BE2C (cell line): Measurements from ENCODE around the gene DSTN.
A peak's percentile ranks its signal among the peaks of the same experiment; 100 is the strongest.

Source experiments
- DNase-seq: peaks from one replicate; pipeline ENCODE4 v3.0.0-alpha.2; 2020
- H3K27me3 ChIP-seq: fragments of 250-450 bp; sonication (Bioruptor Pico); 2 replicates; pipeline ENCODE4 v1.5.1; 2020; ENCODE audit warnings: mild to moderate bottlenecking
- H3K36me3 ChIP-seq: fragments of 250-450 bp; sonication (Bioruptor Pico); 2 replicates; pipeline ENCODE4 v1.5.1; 2020; ENCODE audit warnings: mild to moderate bottlenecking
- H3K4me1 ChIP-seq: fragments of 250-450 bp; sonication (Bioruptor Pico); 2 replicates; pipeline ENCODE4 v1.5.1; 2020
- H3K4me3 ChIP-seq: 2 replicates; pipeline ENCODE4 v1.5.1; 2011; ENCODE audit warnings: low read depth, low read length
- H3K9me3 ChIP-seq: fragments of 250-450 bp; sonication (Bioruptor Pico); 2 replicates; pipeline ENCODE4 v1.5.1; 2020
- CTCF ChIP-seq: IDR thresholded peaks from 2 replicates; pipeline ENCODE4 v1.5.1; 2012; ENCODE audit warnings: mild to moderate bottlenecking, low read depth, low read length

The DSTN gene

GRCh38 chr20:17608701-17609497 lies 39.0 kb downstream of the DSTN start:
- no peak overlapping the region for H3K4me3 ChIP-seq
- no peaks in the 10 kb centered on the region for H3K27me3 ChIP-seq
- no peak for TF ChIP-seq CTCF
- no peaks in the 10 kb centered on the region for H3K9me3 ChIP-seq
- peaks cover 19% of the 10 kb centered on the region for H3K36me3 ChIP-seq
- no peak for DNase-seq
- H3K4me1 ChIP-seq, result no peaks in the 10 kb centered on the region

GRCh38 chr20:17609811-17610377 lies 40.0 kb downstream of the DSTN start:
- TF ChIP-seq CTCF, result no peak
- Histone ChIP-seq H3K9me3 (no peaks in the 10 kb centered on the region), H3K36me3 (peaks cover 12% of the 10 kb centered on the region), H3K4me3 (no peak overlapping the region), H3K27me3 (no peaks in the 10 kb centered on the region), H3K4me1 (0 out of 2 replicates have a peak, but pooled peaks cover 3% of the 10 kb centered on the region)
- no peak for DNase-seq

GRCh38 chr20:17610566-17611289 lies 40.9 kb downstream of the DSTN start:
- Histone ChIP-seq H3K4me1 (0 out of 2 replicates have a peak, but pooled peaks cover 3% of the 10 kb centered on the region), H3K27me3 (no peaks in the 10 kb centered on the region), H3K4me3 (no peak overlapping the region), H3K36me3 (peaks cover 8% of the 10 kb centered on the region), H3K9me3 (no peaks in the 10 kb centered on the region)
- no peak for TF ChIP-seq CTCF
- DNase-seq, result no peak

GRCh38 chr20:17611290-17611539 lies 41.3 kb downstream of the DSTN start:
- H3K4me1 ChIP-seq, result 0 out of 2 replicates have a peak, but pooled peaks cover 3% of the 10 kb centered on the region

GRCh38 chr20:17611540-17612286 lies 41.8 kb downstream of the DSTN start:
- no peaks in the 10 kb centered on the region for H3K9me3 ChIP-seq
- TF ChIP-seq CTCF, result peak; percentile 28
- DNase-seq, result no peak
- no peaks in the 10 kb centered on the region for H3K27me3 ChIP-seq
- no peak overlapping the region for H3K4me3 ChIP-seq
- 0 out of 2 replicates have a peak, but pooled peaks cover 3% of the 10 kb centered on the region for H3K4me1 ChIP-seq
- H3K36me3 ChIP-seq, result peaks cover 8% of the 10 kb centered on the region

More at GRCh38 chr20:17611290-17611539, 41.3 kb downstream of the DSTN start:
- H3K9me3 ChIP-seq, result no peaks in the 10 kb centered on the region
- no peak for DNase-seq
- peaks cover 8% of the 10 kb centered on the region for H3K36me3 ChIP-seq
- no peak overlapping the region for H3K4me3 ChIP-seq
- no peaks in the 10 kb centered on the region for H3K27me3 ChIP-seq
- TF ChIP-seq CTCF, result no peak
